SK-N-SH treated with all-trans-retinoic acid at 6 μM for 48 hours (cell line): ENCODE results near the gene FBXL19.

Experiments used
- ATAC-seq: fragments of 200-7000 bp; cut with Tn5 transposase; 3 replicates; pipeline ENCODE4 v1.9.1; 2020; ENCODE audit warnings: mild to moderate bottlenecking, moderate library complexity
- ARNTL ChIP-seq: fragments of 450-650 bp; formaldehyde crosslinking; IDR thresholded peaks from 2 replicates; pipeline ENCODE4 v1.5.0; 2020; ENCODE audit warnings: low read depth, mild to moderate bottlenecking, moderate library complexity, borderline replicate concordance
- BACH2 ChIP-seq: fragments of 250-450 bp; sonication (Bioruptor Pico); IDR thresholded peaks from 2 replicates; pipeline ENCODE4 v1.9.0; 2021; ENCODE audit warnings: mild to moderate bottlenecking, borderline replicate concordance
- CREB5 ChIP-seq: fragments of 250-450 bp; sonication (Bioruptor Pico); IDR thresholded peaks from 2 replicates; pipeline ENCODE4 v1.5.1; 2020; ENCODE audit warnings: low read depth, mild to moderate bottlenecking, moderate library complexity
- CSDC2 ChIP-seq: fragments of 250-450 bp; sonication (Bioruptor Pico); IDR thresholded peaks from 2 replicates; pipeline ENCODE4 v1.5.0; 2020; ENCODE audit warnings: mild to moderate bottlenecking, moderate library complexity
- ESRRG ChIP-seq: fragments of 250-450 bp; sonication (Bioruptor Pico); IDR thresholded peaks from 2 replicates; pipeline ENCODE4 v1.6.1; 2021; ENCODE audit warnings: mild to moderate bottlenecking
- GLIS3 ChIP-seq: fragments of 250-450 bp; sonication (Bioruptor Pico); IDR thresholded peaks from 2 replicates; pipeline ENCODE4 v1.5.0; 2020; ENCODE audit warnings: mild to moderate bottlenecking, moderate library complexity
- ISL1 ChIP-seq: fragments of 250-450 bp; sonication (Bioruptor Pico); IDR thresholded peaks from 2 replicates; pipeline ENCODE4 v2.1.2; 2022; ENCODE audit warnings: mild to moderate bottlenecking, moderate library complexity
- OSR1 ChIP-seq: fragments of 250-450 bp; sonication (Bioruptor Pico); IDR thresholded peaks from 2 replicates; pipeline ENCODE4 v1.8.0; 2022; ENCODE audit warnings: moderate library complexity, mild to moderate bottlenecking, inconsistent platforms
- PATZ1 ChIP-seq: fragments of 250-450 bp; sonication (Bioruptor Pico); IDR thresholded peaks from 2 replicates; pipeline ENCODE4 v1.8.0; 2020; ENCODE audit warnings: mild to moderate bottlenecking, moderate library complexity, borderline replicate concordance
- POU6F1 ChIP-seq: fragments of 250-450 bp; sonication (Bioruptor Pico); IDR thresholded peaks from 2 replicates; pipeline ENCODE4 v1.8.0; 2021; ENCODE audit warnings: low read depth, mild to moderate bottlenecking, moderate library complexity, borderline replicate concordance
- PPARA ChIP-seq: fragments of 250-450 bp; sonication (Bioruptor Pico); IDR thresholded peaks from 2 replicates; pipeline ENCODE4 v1.5.0; 2020; ENCODE audit warnings: mild to moderate bottlenecking, borderline replicate concordance
- RARB ChIP-seq: fragments of 250-450 bp; sonication (Bioruptor Pico); IDR thresholded peaks from 2 replicates; pipeline ENCODE4 v1.8.0; 2021; ENCODE audit warnings: mild to moderate bottlenecking, moderate library complexity
- SNAI2 ChIP-seq: fragments of 250-450 bp; sonication (Bioruptor Pico); IDR thresholded peaks from 2 replicates; pipeline ENCODE4 v1.5.0; 2020; ENCODE audit warnings: mild to moderate bottlenecking, moderate library complexity
- TCF4 ChIP-seq: fragments of 250-450 bp; sonication (Bioruptor Pico); IDR thresholded peaks from 2 replicates; pipeline ENCODE4 v1.8.0; 2021; ENCODE audit warnings: mild to moderate bottlenecking, moderate library complexity, borderline replicate concordance
- TOX ChIP-seq: fragments of 250-450 bp; sonication (Bioruptor Pico); IDR thresholded peaks from 2 replicates; pipeline ENCODE4 v1.8.0; 2021; ENCODE audit warnings: mild to moderate bottlenecking, moderate library complexity, borderline replicate concordance
- TSHZ2 ChIP-seq: fragments of 250-450 bp; sonication (Bioruptor Pico); IDR thresholded peaks from 2 replicates; pipeline ENCODE4 v1.5.0; 2020; ENCODE audit warnings: mild to moderate bottlenecking, moderate library complexity
- ZC3H10 ChIP-seq: fragments of 250-450 bp; sonication (Bioruptor Pico); IDR thresholded peaks from 2 replicates; pipeline ENCODE4 v1.5.1; 2021; ENCODE audit warnings: mild to moderate bottlenecking, moderate library complexity
- ZFP3 ChIP-seq: fragments of 250-450 bp; sonication (Bioruptor Pico); IDR thresholded peaks from 2 replicates; pipeline ENCODE4 v1.5.0; 2020; ENCODE audit warnings: mild to moderate bottlenecking, moderate library complexity
- ZFP30 ChIP-seq: fragments of 450-650 bp; formaldehyde crosslinking; IDR thresholded peaks from 2 replicates; pipeline ENCODE4 v1.5.0; 2022; ENCODE audit warnings: mild to moderate bottlenecking, moderate library complexity
- ZNF565 ChIP-seq: fragments of 450-650 bp; formaldehyde crosslinking; conservative IDR thresholded peaks from 2 replicates; pipeline ENCODE4 v1.5.0; 2020; ENCODE audit warnings: low read depth, mild to moderate bottlenecking, moderate library complexity
- ZNF70 ChIP-seq: fragments of 450-650 bp; formaldehyde crosslinking; IDR thresholded peaks from 2 replicates; pipeline ENCODE4 v1.5.0; 2020; ENCODE audit warnings: mild to moderate bottlenecking, moderate library complexity
- ZNF8 ChIP-seq: fragments of 450-650 bp; formaldehyde crosslinking; IDR thresholded peaks from 2 replicates; pipeline ENCODE4 v1.5.0; 2020; ENCODE audit warnings: mild to moderate bottlenecking, moderate library complexity

FBXL19 gene

GRCh38 chr16:30986129-30986991 is 63.0 kb downstream of the FBXL19 start (continued):
- TF ChIP-seq POU6F1 (CRISPR knock-in tag) (no peak), ZNF8 (CRISPR knock-in tag) (no peak), CSDC2 (CRISPR knock-in tag) (no peak), ZFP30 (CRISPR knock-in tag) (no peak), ISL1 (CRISPR knock-in tag) (no peak), SNAI2 (CRISPR knock-in tag) (no peak)

GRCh38 chr16:30987581-30988190 is 64.3 kb downstream of the FBXL19 start:
- no peak for TF ChIP-seq ISL1 (CRISPR knock-in tag)
- no peak for TF ChIP-seq CREB5 (CRISPR knock-in tag)
- TF ChIP-seq ZNF565 (CRISPR knock-in tag): no peak
- no peak for TF ChIP-seq POU6F1 (CRISPR knock-in tag)
- no peak for TF ChIP-seq ZC3H10 (CRISPR knock-in tag)
- no peak for TF ChIP-seq RARB (CRISPR knock-in tag)
- no peak for TF ChIP-seq ZNF70 (CRISPR knock-in tag)
- no peak for TF ChIP-seq TCF4 (CRISPR knock-in tag)
- no peak for TF ChIP-seq ARNTL (CRISPR knock-in tag)
- no peak for TF ChIP-seq CSDC2 (CRISPR knock-in tag)
- TF ChIP-seq ZFP3: no peak
- no peak for TF ChIP-seq PPARA (CRISPR knock-in tag)
- no peak for TF ChIP-seq BACH2 (CRISPR knock-in tag)
- no peak for TF ChIP-seq PATZ1 (CRISPR knock-in tag)
- TF ChIP-seq ZFP30 (CRISPR knock-in tag): no peak
- no peak for TF ChIP-seq OSR1 (CRISPR knock-in tag)
- TF ChIP-seq GLIS3 (CRISPR knock-in tag): no peak
- TF ChIP-seq ESRRG: no peak
- TF ChIP-seq TOX: no peak
- TF ChIP-seq, all 23 proteins: peak for 0
- ATAC-seq: no peak

GRCh38 chr16:30989469-30990047 is 66.2 kb downstream of the FBXL19 start:
- TF ChIP-seq ZFP30 (CRISPR knock-in tag) (no peak), ZC3H10 (CRISPR knock-in tag) (no peak), PPARA (CRISPR knock-in tag) (no peak), ZNF8 (CRISPR knock-in tag) (no peak), SNAI2 (CRISPR knock-in tag) (no peak), ZNF70 (CRISPR knock-in tag) (no peak), ISL1 (CRISPR knock-in tag) (no peak), GLIS3 (CRISPR knock-in tag) (no peak), CREB5 (CRISPR knock-in tag) (no peak), ZFP3 (no peak), CSDC2 (CRISPR knock-in tag) (no peak), TSHZ2 (CRISPR knock-in tag) (no peak), TOX (no peak)
- TF ChIP-seq, all 23 proteins: peak for 0
- no peak for ATAC-seq
